CD4-positive, alpha-beta memory T cell (primary cell): ENCODE results near the gene FAM90A1. TPM values are rescaled to one million over a fixed set of nuclear protein-coding genes. Genes with fewer than 3 reads are reported as not detected.
"Not testable (repeated sequence)": the region's sequence is repeated elsewhere in the genome, so short reads cannot be mapped to it uniquely, and the experiment has no call there.

Experiments used
- CTCF ChIA-PET: fragments of 350-600 bp; sonication (Branson Sonifier 250); formaldehyde crosslinking; loops from one replicate; lab custom pipeline; 2021; ENCODE audit warnings: inconsistent platforms; ENCODE audit not compliant: partially characterized antibody; lab: Charles Lee
- POLR2A ChIA-PET: fragments of 350-600 bp; sonication (Branson Sonifier 250); formaldehyde crosslinking; loops from one replicate; lab custom pipeline; 2021; ENCODE audit not compliant: partially characterized antibody; lab: Charles Lee
- DNase-seq, 5 donors: peaks; one replicate each; pipeline versions ENCODE4 v3.0.0 to v3.0.0-alpha.2; 2020 to 2022; ENCODE audit warnings: mixed read lengths in 1 of 5
- H3K27ac ChIP-seq: one replicate; pipeline ENCODE4 v1.7.0; 2013; ENCODE audit warnings: low read depth, low read length
- H3K27me3 ChIP-seq: 2 replicates; pipeline ENCODE4 v1.7.0; 2013; ENCODE audit warnings: mild to moderate bottlenecking, low read length, moderate library complexity; ENCODE audit not compliant: insufficient read depth
- H3K36me3 ChIP-seq: 2 replicates; pipeline ENCODE4 v1.7.0; 2013; ENCODE audit warnings: mild to moderate bottlenecking, low read length, moderate library complexity; ENCODE audit not compliant: insufficient read depth
- H3K4me1 ChIP-seq: 2 replicates; pipeline ENCODE4 v1.7.0; 2013; ENCODE audit warnings: mild to moderate bottlenecking, low read length, moderate library complexity; ENCODE audit not compliant: insufficient read depth
- H3K4me3 ChIP-seq, 2 donors: one replicate each; pipeline ENCODE4 v1.7.0; 2013; ENCODE audit warnings: low read length in 2 of 2, mild to moderate bottlenecking in 1 of 2
- H3K9me3 ChIP-seq, 2 donors: one replicate each; pipeline ENCODE4 v1.7.0; 2013; ENCODE audit warnings: low read length in 2 of 2, control low read depth in 1 of 2; ENCODE audit not compliant: control insufficient read depth in 1 of 2
- H3K27ac Mint-ChIP-seq, 7 donors: one replicate each; pipeline ENCODE4 v1.8.0; 2020 to 2021; ENCODE audit warnings: mixed read lengths in 7 of 7, mild to moderate bottlenecking in 6 of 7, inconsistent platforms in 3 of 7, moderate library complexity in 3 of 7
- H3K27me3 Mint-ChIP-seq, 2 donors: one replicate each; pipeline ENCODE4 v1.8.0; 2020 to 2021; ENCODE audit warnings: mixed read lengths in 2 of 2
- H3K36me3 Mint-ChIP-seq, 2 donors: one replicate each; pipeline ENCODE4 v1.8.0; 2020 to 2021; ENCODE audit warnings: mixed read lengths in 2 of 2, inconsistent platforms in 1 of 2, mild to moderate bottlenecking in 1 of 2
- H3K4me1 Mint-ChIP-seq, 4 donors: one replicate each; pipeline ENCODE4 v1.8.0; 2020 to 2021; ENCODE audit warnings: mixed read lengths in 4 of 4, mild to moderate bottlenecking in 1 of 4
- H3K4me3 Mint-ChIP-seq, 8 donors: one replicate each; pipeline ENCODE4 v1.8.0; 2020 to 2021; ENCODE audit warnings: mixed read lengths in 8 of 8, mild to moderate bottlenecking in 7 of 8, moderate library complexity in 6 of 8, inconsistent platforms in 3 of 8
- H3K9me3 Mint-ChIP-seq, 8 donors: one replicate each; pipeline ENCODE4 v1.8.0; 2020 to 2021; ENCODE audit warnings: mixed read lengths in 8 of 8, mild to moderate bottlenecking in 5 of 8, inconsistent platforms in 3 of 8, moderate library complexity in 1 of 8
- intact Hi-C: fragments of 100-400 bp; cut with micrococcal nuclease; formaldehyde crosslinking; loops from one replicate; pipeline ENCODE4 v1.15.1; 2023
- polyA plus RNA-seq, 2 donors: library from polyadenylated mRNA; unstranded; fragments of 300-500 nt; fragmentation: Illumina TruSeq; gene quantifications; one replicate each; pipeline ENCODE4 v1.2.3, GENCODE V29; 2021
- total RNA-seq, 2 experiments: library from RNA; stranded (reverse); gene quantifications; one replicate each; pipeline ENCODE4 v1.2.3, GENCODE V29; 2021

Gene FAM90A1
- total RNA-seq, result not detected
- under 1 TPM in 1 of 2 donors, not detected in 1; 0.10 TPM for polyA plus RNA-seq

- H3K9me3 ChIP-seq, POLR2A ChIA-PET, H3K4me3 ChIP-seq, H3K36me3 Mint-ChIP-seq, H3K27me3 ChIP-seq, H3K27ac ChIP-seq, H3K36me3 ChIP-seq, intact Hi-C loops, H3K4me1 ChIP-seq, H3K9me3 Mint-ChIP-seq, H3K27me3 Mint-ChIP-seq: not testable (repeated sequence)
- peak in 2 of 5 donors; percentile 22 to 27 for DNase-seq
- peak within 1 kb of the TSS in 4 of 7 donors; percentile 24 to 82 (median 36) for H3K27ac Mint-ChIP-seq
- peak within 1 kb of the TSS in 7 of 8 donors; percentile 57 to 85 (median 68) for H3K4me3 Mint-ChIP-seq
- H3K4me1 Mint-ChIP-seq, result peaks cover 0 to 22% (median 6%) of the 10 kb centered on the region in 4 donors
- CTCF ChIA-PET, result interaction anchor here (1.0 to 2.0 kb wide), 4 partner anchors 9 to 118 kb away, joined by 3 to 8 read pairs (median 6); no protein-coding TSS in a partner anchor
Measured at GRCh38 chr12:8226992-8227731, at the start of gene FAM90A1. TSS of gene FAM90A1 (minus strand) at chr12:8227618. CDS start at chr12:8224832, 2,786 bp downstream.

- H3K36me3 ChIP-seq, H3K4me1 ChIP-seq, H3K9me3 Mint-ChIP-seq, H3K4me3 ChIP-seq, POLR2A ChIA-PET, DNase-seq, H3K27me3 ChIP-seq, H3K4me3 Mint-ChIP-seq, H3K27ac Mint-ChIP-seq, H3K36me3 Mint-ChIP-seq, CTCF ChIA-PET, intact Hi-C loops, H3K27ac ChIP-seq, H3K4me1 Mint-ChIP-seq, H3K9me3 ChIP-seq: not testable (repeated sequence)
- peaks cover 5 to 17% of the 10 kb centered on the region in 2 donors for H3K27me3 Mint-ChIP-seq
Measured at GRCh38 chr12:8276397-8276796, 49.0 kb upstream of the FAM90A1 start.

- H3K27me3 Mint-ChIP-seq, H3K27ac ChIP-seq, H3K4me3 Mint-ChIP-seq, intact Hi-C loops, H3K4me1 Mint-ChIP-seq, POLR2A ChIA-PET, H3K9me3 ChIP-seq, CTCF ChIA-PET, H3K36me3 Mint-ChIP-seq, H3K9me3 Mint-ChIP-seq, H3K36me3 ChIP-seq, H3K27me3 ChIP-seq, H3K4me1 ChIP-seq, H3K4me3 ChIP-seq, DNase-seq: not testable (repeated sequence)
- H3K27ac Mint-ChIP-seq, result peak overlapping the region in 1 of 7 donors; percentile 48
Measured at GRCh38 chr12:8266706-8267105, 39.3 kb upstream of the FAM90A1 start.

GRCh38 chr12:8264236-8264635 lies 36.8 kb upstream of the FAM90A1 start:
- H3K27ac ChIP-seq, H3K4me1 Mint-ChIP-seq, intact Hi-C loops, H3K4me3 ChIP-seq, H3K4me3 Mint-ChIP-seq, H3K27me3 Mint-ChIP-seq, H3K9me3 Mint-ChIP-seq, POLR2A ChIA-PET, DNase-seq, H3K36me3 Mint-ChIP-seq, H3K4me1 ChIP-seq, CTCF ChIA-PET, H3K27ac Mint-ChIP-seq, H3K36me3 ChIP-seq, H3K27me3 ChIP-seq, H3K9me3 ChIP-seq: not testable (repeated sequence)

- H3K9me3 ChIP-seq, H3K4me3 ChIP-seq, H3K36me3 ChIP-seq, POLR2A ChIA-PET, DNase-seq, H3K4me3 Mint-ChIP-seq, CTCF ChIA-PET, H3K27ac ChIP-seq, H3K9me3 Mint-ChIP-seq, H3K27ac Mint-ChIP-seq, H3K36me3 Mint-ChIP-seq, H3K4me1 Mint-ChIP-seq, intact Hi-C loops, H3K4me1 ChIP-seq, H3K27me3 ChIP-seq: not testable (repeated sequence)
- H3K27me3 Mint-ChIP-seq, result peaks cover 3 to 11% of the 10 kb centered on the region in 2 donors
Measured at GRCh38 chr12:8261111-8261554, 33.7 kb upstream of the FAM90A1 start.

- H3K4me1 ChIP-seq, H3K36me3 ChIP-seq, DNase-seq, H3K27ac ChIP-seq, H3K9me3 Mint-ChIP-seq, H3K27me3 ChIP-seq, H3K36me3 Mint-ChIP-seq, CTCF ChIA-PET, H3K4me3 ChIP-seq, intact Hi-C loops, H3K9me3 ChIP-seq, H3K4me3 Mint-ChIP-seq, H3K4me1 Mint-ChIP-seq, POLR2A ChIA-PET: not testable (repeated sequence)
- H3K27me3 Mint-ChIP-seq, result peaks cover 6 to 12% of the 10 kb centered on the region in 2 donors
- H3K27ac Mint-ChIP-seq, result peak overlapping the region in 2 of 7 donors; percentile 70 to 75
Measured at GRCh38 chr12:8256356-8256755, 28.9 kb upstream of the FAM90A1 start.

- H3K27me3 Mint-ChIP-seq, H3K4me3 Mint-ChIP-seq, DNase-seq, H3K4me1 ChIP-seq, POLR2A ChIA-PET, H3K36me3 ChIP-seq, H3K9me3 Mint-ChIP-seq, H3K4me1 Mint-ChIP-seq, CTCF ChIA-PET, H3K27me3 ChIP-seq, H3K36me3 Mint-ChIP-seq, H3K27ac ChIP-seq, intact Hi-C loops, H3K27ac Mint-ChIP-seq, H3K4me3 ChIP-seq, H3K9me3 ChIP-seq: not testable (repeated sequence)
Measured at GRCh38 chr12:8254705-8255104, 27.3 kb upstream of the FAM90A1 start.
